ENCODE results near the gene HOXD10.

HOXD10 gene

GRCh38 chr2:176107731-176108181, 8.8 kb upstream of the HOXD10 start:
- Histone ChIP-seq H3K4me3 (ENCODE audit: low read length) (no peak overlapping the region), H3K9ac (ENCODE audit: low read depth, low read length) (no peak overlapping the region), H3K36me3 (ENCODE audit: insufficient read depth, low read length) (no peaks in the 10 kb centered on the region), H3K4me2 (ENCODE audit: low read length) (no peak overlapping the region), H3K27me3 (ENCODE audit: control insufficient read depth, insufficient read depth, low read length) (peaks cover 92% of the 10 kb centered on the region), H3K4me1 (ENCODE audit: control insufficient read depth, insufficient read depth, low read length) (peaks cover 18% of the 10 kb centered on the region), H3K9me3 (replicated peaks; ENCODE audit: low read length) (no peaks in the 10 kb centered on the region)

GRCh38 chr2:176109192-176109901, 7.2 kb upstream of the HOXD10 start:
- no peaks in the 10 kb centered on the region for H3K9me3 ChIP-seq (replicated peaks; ENCODE audit: low read length)
- H3K36me3 ChIP-seq (ENCODE audit: insufficient read depth, low read length) = no peaks in the 10 kb centered on the region
- H3K4me1 ChIP-seq (ENCODE audit: control insufficient read depth, insufficient read depth, low read length) = peaks cover 12% of the 10 kb centered on the region
- no peak overlapping the region for H3K4me3 ChIP-seq (ENCODE audit: low read length)
- H3K9ac ChIP-seq (ENCODE audit: low read depth, low read length) = no peak overlapping the region
- no peak overlapping the region for H3K4me2 ChIP-seq (ENCODE audit: low read length)
- peaks cover 92% of the 10 kb centered on the region for H3K27me3 ChIP-seq (ENCODE audit: control insufficient read depth, insufficient read depth, low read length)

- no peaks in the 10 kb centered on the region for H3K9me3 ChIP-seq (replicated peaks; ENCODE audit: low read length)
- peaks cover 92% of the 10 kb centered on the region for H3K27me3 ChIP-seq (ENCODE audit: control insufficient read depth, insufficient read depth, low read length)
- no peaks in the 10 kb centered on the region for H3K36me3 ChIP-seq (ENCODE audit: insufficient read depth, low read length)
- H3K4me2 ChIP-seq (ENCODE audit: low read length) = no peak overlapping the region
- no peak overlapping the region for H3K9ac ChIP-seq (ENCODE audit: low read depth, low read length)
- no peak overlapping the region for H3K4me3 ChIP-seq (ENCODE audit: low read length)
- peaks cover 6% of the 10 kb centered on the region for H3K4me1 ChIP-seq (ENCODE audit: control insufficient read depth, insufficient read depth, low read length)
Observed at GRCh38 chr2:176109946-176110345, 6.6 kb upstream of the HOXD10 start.

GRCh38 chr2:176110415-176111308, 5.9 kb upstream of the HOXD10 start:
- Histone ChIP-seq H3K9ac (ENCODE audit: low read depth, low read length) (no peak overlapping the region), H3K36me3 (ENCODE audit: insufficient read depth, low read length) (no peaks in the 10 kb centered on the region), H3K4me2 (ENCODE audit: low read length) (no peak overlapping the region), H3K4me1 (ENCODE audit: control insufficient read depth, insufficient read depth, low read length) (peaks cover 5% of the 10 kb centered on the region), H3K4me3 (ENCODE audit: low read length) (no peak overlapping the region), H3K9me3 (replicated peaks; ENCODE audit: low read length) (no peaks in the 10 kb centered on the region), H3K27me3 (ENCODE audit: control insufficient read depth, insufficient read depth, low read length) (peaks cover 92% of the 10 kb centered on the region)

- Histone ChIP-seq H3K27me3 (ENCODE audit: control insufficient read depth, insufficient read depth, low read length) (peaks cover 92% of the 10 kb centered on the region), H3K9me3 (replicated peaks; ENCODE audit: low read length) (no peaks in the 10 kb centered on the region), H3K4me3 (ENCODE audit: low read length) (no peak overlapping the region)
Observed at GRCh38 chr2:176111309-176111663, 5.3 kb upstream of the HOXD10 start.

GRCh38 chr2:176111846-176112374, 4.7 kb upstream of the HOXD10 start:
- Histone ChIP-seq H3K9me3 (replicated peaks; ENCODE audit: low read length) (peaks cover 5% of the 10 kb centered on the region), H3K27me3 (ENCODE audit: control insufficient read depth, insufficient read depth, low read length) (peaks cover 92% of the 10 kb centered on the region), H3K9ac (ENCODE audit: low read depth, low read length) (no peak overlapping the region), H3K4me1 (ENCODE audit: control insufficient read depth, insufficient read depth, low read length) (peaks cover 5% of the 10 kb centered on the region), H3K4me3 (ENCODE audit: low read length) (no peak overlapping the region), H3K36me3 (ENCODE audit: insufficient read depth, low read length) (no peaks in the 10 kb centered on the region), H3K4me2 (ENCODE audit: low read length) (no peak overlapping the region)

More at GRCh38 chr2:176111309-176111663, 5.3 kb upstream of the HOXD10 start:
- H3K9ac ChIP-seq (ENCODE audit: low read depth, low read length) = no peak overlapping the region
- peaks cover 5% of the 10 kb centered on the region for H3K4me1 ChIP-seq (ENCODE audit: control insufficient read depth, insufficient read depth, low read length)
- H3K4me2 ChIP-seq (ENCODE audit: low read length) = no peak overlapping the region
- H3K36me3 ChIP-seq (ENCODE audit: insufficient read depth, low read length) = no peaks in the 10 kb centered on the region

- Histone ChIP-seq H3K9me3 (replicated peaks; ENCODE audit: low read length) (peaks cover 5% of the 10 kb centered on the region), H3K4me3 (ENCODE audit: low read length) (no peak overlapping the region), H3K36me3 (ENCODE audit: insufficient read depth, low read length) (no peaks in the 10 kb centered on the region), H3K27me3 (ENCODE audit: control insufficient read depth, insufficient read depth, low read length) (peaks cover 95% of the 10 kb centered on the region), H3K4me1 (ENCODE audit: control insufficient read depth, insufficient read depth, low read length) (no peaks in the 10 kb centered on the region), H3K9ac (ENCODE audit: low read depth, low read length) (no peak overlapping the region), H3K4me2 (ENCODE audit: low read length) (no peak overlapping the region)
Observed at GRCh38 chr2:176112375-176113302, 3.9 kb upstream of the HOXD10 start.

GRCh38 chr2:176114120-176114929, 2.3 kb upstream of the HOXD10 start:
- no peak overlapping the region for H3K9ac ChIP-seq (ENCODE audit: low read depth, low read length)
- no peaks in the 10 kb centered on the region for H3K36me3 ChIP-seq (ENCODE audit: insufficient read depth, low read length)
- H3K4me3 ChIP-seq (ENCODE audit: low read length) = no peak overlapping the region
- H3K4me1 ChIP-seq (ENCODE audit: control insufficient read depth, insufficient read depth, low read length) = no peaks in the 10 kb centered on the region
- H3K9me3 ChIP-seq (replicated peaks; ENCODE audit: low read length) = peaks cover 5% of the 10 kb centered on the region
- H3K27me3 ChIP-seq (ENCODE audit: control insufficient read depth, insufficient read depth, low read length) = peaks cover 98% of the 10 kb centered on the region
- no peak overlapping the region for H3K4me2 ChIP-seq (ENCODE audit: low read length)

GRCh38 chr2:176114930-176115625, 1.5 kb upstream of the HOXD10 start:
- Histone ChIP-seq H3K4me3 (ENCODE audit: low read length) (no peak overlapping the region), H3K4me1 (ENCODE audit: control insufficient read depth, insufficient read depth, low read length) (no peaks in the 10 kb centered on the region), H3K27me3 (ENCODE audit: control insufficient read depth, insufficient read depth, low read length) (peaks cover 98% of the 10 kb centered on the region), H3K9me3 (replicated peaks; ENCODE audit: low read length) (peaks cover 5% of the 10 kb centered on the region), H3K36me3 (ENCODE audit: insufficient read depth, low read length) (no peaks in the 10 kb centered on the region), H3K9ac (ENCODE audit: low read depth, low read length) (no peak overlapping the region), H3K4me2 (ENCODE audit: low read length) (no peak overlapping the region)

Measured in skeletal muscle satellite cell (primary cell).